Adrenal gland (tissue), 5 donors: ENCODE data around the gene CDH2.

Source experiments
- CTCF ChIP-seq, 6 experiments: fragments of 450-650 bp in 4 of 6; fragments of 200-600 bp in 2 of 6; sonication (generic) in 1 of 6; IDR thresholded peaks; 1 replicate in 5 of 6; 2 replicates in 1 of 6; pipeline versions ENCODE4 v1.5.1 to v1.8.0; 2016 to 2021; ENCODE audit warnings: antibody characterized with exemption in 6 of 6, mild to moderate bottlenecking in 2 of 6, moderate library complexity in 1 of 6
- POLR2A ChIP-seq, 2 donors: fragments of 450-650 bp; IDR thresholded peaks; one replicate each; pipeline ENCODE4 v1.6.1; 2017; ENCODE audit warnings: antibody characterized with exemption in 2 of 2, mild to moderate bottlenecking in 2 of 2, moderate library complexity in 1 of 2
- donor health status: DM: no; HTN: no; CAD: no.

- TF ChIP-seq POLR2A (IDR thresholded peaks at IDR 0.05) (no peak), CTCF (IDR thresholded peaks at IDR 0.05) (no peak)
Observed at GRCh38 chr18:28174181-28174905, 2.6 kb downstream of the CDH2 start.
